ENCODE results near the gene TRIM63. TPM values are rescaled to one million over a fixed set of nuclear protein-coding genes. Genes with fewer than 3 reads are reported as not detected.

Gene TRIM63
- total and polyA plus RNA-seq, 2 of the 13 experiments (the other 11 are each of a cell fraction or from before 2014, with no cell fraction given), result not detected

- CTCF ChIA-PET (ENCODE audit: low intra/inter-chr PET ratio, low total read pairs), result no interaction called here
- TF ChIP-seq GPN1 (CRISPR knock-in tag; IDR thresholded peaks at IDR 0.05; ENCODE audit: borderline replicate concordance) (no peak), GATAD2A (CRISPR knock-in tag; IDR thresholded peaks at IDR 0.05) (peak; percentile 64), PAXIP1 (CRISPR knock-in tag; conservative IDR thresholded peaks at IDR 0.05) (peak; percentile 67), SMAD1 (CRISPR knock-in tag; IDR thresholded peaks at IDR 0.05; ENCODE audit: borderline replicate concordance, low read depth) (no peak), ZBTB7B (CRISPR knock-in tag; IDR thresholded peaks at IDR 0.05) (peak; percentile 43; the same call in 1 of the 2 replicates), NR2F6 (IDR thresholded peaks at IDR 0.05) (no peak), NR2F6 (CRISPR knock-in tag; IDR thresholded peaks at IDR 0.05) (peak; percentile 64; the same call in 1 of the 2 replicates), HMGXB4 (CRISPR knock-in tag; IDR thresholded peaks at IDR 0.05; ENCODE audit: borderline replicate concordance in 1 of 2, low read depth in 1 of 2) (peak in 1 of 2 experiments; percentile 47; a peak in 1 of 4 replicates), NCOA2 (CRISPR knock-in tag; IDR thresholded peaks at IDR 0.05) (peak; percentile 33; the same call in 1 of the 2 replicates), HNF1A (IDR thresholded peaks at IDR 0.05; ENCODE audit: low read depth) (no peak), HNF1A (CRISPR knock-in tag; IDR thresholded peaks at IDR 0.05; ENCODE audit: borderline replicate concordance) (peak; percentile 57; the same call in 1 of the 2 replicates), ZNF674 (CRISPR knock-in tag; IDR thresholded peaks at IDR 0.05; ENCODE audit: low read depth) (no peak)
Measured at GRCh38 chr1:26028490-26028980, 38.9 kb downstream of the TRIM63 start.

More at GRCh38 chr1:26028490-26028980, 38.9 kb downstream of the TRIM63 start:
- POLR2A ChIA-PET, result no interaction called here
- peak overlapping the region; percentile 73 for H3K4me2 ChIP-seq (ENCODE audit: low read depth, low read length)
- 17% methylated on average over 4 of the region's 8 CpGs for WGBS (ENCODE audit: low lambda C conversion rate)
- intact Hi-C loops (cut with micrococcal nuclease; ENCODE audit: unreplicated experiment) (no loop called here), in situ Hi-C loops (cut with HindIII; ENCODE audit: extremely low pct_ligation_motif_present, low pct_unique_long_range_greater_than_20kb) (no loop called here)
- DNase-seq (ENCODE audit: low spot score) (peak; percentile 65), ATAC-seq (peak; percentile 68), FAIRE-seq (no peak)
- H3K36me3 ChIP-seq (replicated peaks in 1 of 2; ENCODE audit: control insufficient read depth in 1 of 2, insufficient read depth in 2 of 2, low read length in 2 of 2), result no peaks in the 10 kb centered on the region
- no peak overlapping the region for H3K27ac ChIP-seq (ENCODE audit: extremely low read length, insufficient read depth, low read length)
- no peaks in the 10 kb centered on the region for H3K9me3 ChIP-seq (ENCODE audit: low read length)
- BruUV-seq (replicated peaks), result no TSS peak
- H2AFZ ChIP-seq (ENCODE audit: low read length), result no peak overlapping the region
- peaks cover 62% of the 10 kb centered on the region for H3K4me1 ChIP-seq (ENCODE audit: insufficient read depth, low read length)
- H3K4me3 ChIP-seq (replicated peaks in 1 of 3; ENCODE audit: insufficient read depth in 1 of 3, low read depth in 2 of 3, low read length in 3 of 3), result peak overlapping the region in 1 of 3 experiments; percentile 48; a peak in 2 of 6 replicates
- no peaks in the 10 kb centered on the region for H3K79me2 ChIP-seq (ENCODE audit: insufficient read depth, low read length)
- 0 out of 2 replicates have a peak overlapping the region, but pooled peaks have one; percentile 43 for H3K9ac ChIP-seq (ENCODE audit: insufficient read depth, low read depth, low read length)
- peaks cover 0 to 17% of the 10 kb centered on the region in 2 experiments; a peak in 4 of 5 replicates for H3K27me3 ChIP-seq (ENCODE audit: control insufficient read depth in 1 of 2, insufficient read depth in 2 of 2, low read length in 2 of 2)
- H4K20me1 ChIP-seq (ENCODE audit: insufficient read depth, low read length), result no peaks in the 10 kb centered on the region
